SK-N-SH treated with all-trans-retinoic acid at 6 μM for 48 hours (cell line): Measurements from ENCODE around the gene BPHL.

Source experiments
- ATAC-seq: fragments of 200-7000 bp; cut with Tn5 transposase; 3 replicates; pipeline ENCODE4 v1.9.1; 2020; ENCODE audit warnings: mild to moderate bottlenecking, moderate library complexity
- ARNTL ChIP-seq: fragments of 450-650 bp; formaldehyde crosslinking; IDR thresholded peaks from 2 replicates; pipeline ENCODE4 v1.5.0; 2020; ENCODE audit warnings: low read depth, mild to moderate bottlenecking, moderate library complexity, borderline replicate concordance
- BACH2 ChIP-seq: fragments of 250-450 bp; sonication (Bioruptor Pico); IDR thresholded peaks from 2 replicates; pipeline ENCODE4 v1.9.0; 2021; ENCODE audit warnings: mild to moderate bottlenecking, borderline replicate concordance
- CSDC2 ChIP-seq: fragments of 250-450 bp; sonication (Bioruptor Pico); IDR thresholded peaks from 2 replicates; pipeline ENCODE4 v1.5.0; 2020; ENCODE audit warnings: mild to moderate bottlenecking, moderate library complexity
- ESRRG ChIP-seq: fragments of 250-450 bp; sonication (Bioruptor Pico); IDR thresholded peaks from 2 replicates; pipeline ENCODE4 v1.6.1; 2021; ENCODE audit warnings: mild to moderate bottlenecking
- GLIS3 ChIP-seq: fragments of 250-450 bp; sonication (Bioruptor Pico); IDR thresholded peaks from 2 replicates; pipeline ENCODE4 v1.5.0; 2020; ENCODE audit warnings: mild to moderate bottlenecking, moderate library complexity
- ISL1 ChIP-seq: fragments of 250-450 bp; sonication (Bioruptor Pico); IDR thresholded peaks from 2 replicates; pipeline ENCODE4 v2.1.2; 2022; ENCODE audit warnings: mild to moderate bottlenecking, moderate library complexity
- OSR1 ChIP-seq: fragments of 250-450 bp; sonication (Bioruptor Pico); IDR thresholded peaks from 2 replicates; pipeline ENCODE4 v1.8.0; 2022; ENCODE audit warnings: moderate library complexity, mild to moderate bottlenecking, inconsistent platforms
- PPARA ChIP-seq: fragments of 250-450 bp; sonication (Bioruptor Pico); IDR thresholded peaks from 2 replicates; pipeline ENCODE4 v1.5.0; 2020; ENCODE audit warnings: mild to moderate bottlenecking, borderline replicate concordance
- RARB ChIP-seq: fragments of 250-450 bp; sonication (Bioruptor Pico); IDR thresholded peaks from 2 replicates; pipeline ENCODE4 v1.8.0; 2021; ENCODE audit warnings: mild to moderate bottlenecking, moderate library complexity
- SNAI2 ChIP-seq: fragments of 250-450 bp; sonication (Bioruptor Pico); IDR thresholded peaks from 2 replicates; pipeline ENCODE4 v1.5.0; 2020; ENCODE audit warnings: mild to moderate bottlenecking, moderate library complexity
- TCF4 ChIP-seq: fragments of 250-450 bp; sonication (Bioruptor Pico); IDR thresholded peaks from 2 replicates; pipeline ENCODE4 v1.8.0; 2021; ENCODE audit warnings: mild to moderate bottlenecking, moderate library complexity, borderline replicate concordance
- TOX ChIP-seq: fragments of 250-450 bp; sonication (Bioruptor Pico); IDR thresholded peaks from 2 replicates; pipeline ENCODE4 v1.8.0; 2021; ENCODE audit warnings: mild to moderate bottlenecking, moderate library complexity, borderline replicate concordance
- ZC3H10 ChIP-seq: fragments of 250-450 bp; sonication (Bioruptor Pico); IDR thresholded peaks from 2 replicates; pipeline ENCODE4 v1.5.1; 2021; ENCODE audit warnings: mild to moderate bottlenecking, moderate library complexity
- ZFP3 ChIP-seq: fragments of 250-450 bp; sonication (Bioruptor Pico); IDR thresholded peaks from 2 replicates; pipeline ENCODE4 v1.5.0; 2020; ENCODE audit warnings: mild to moderate bottlenecking, moderate library complexity
- ZFP30 ChIP-seq: fragments of 450-650 bp; formaldehyde crosslinking; IDR thresholded peaks from 2 replicates; pipeline ENCODE4 v1.5.0; 2022; ENCODE audit warnings: mild to moderate bottlenecking, moderate library complexity
- ZNF70 ChIP-seq: fragments of 450-650 bp; formaldehyde crosslinking; IDR thresholded peaks from 2 replicates; pipeline ENCODE4 v1.5.0; 2020; ENCODE audit warnings: mild to moderate bottlenecking, moderate library complexity
- ZNF8 ChIP-seq: fragments of 450-650 bp; formaldehyde crosslinking; IDR thresholded peaks from 2 replicates; pipeline ENCODE4 v1.5.0; 2020; ENCODE audit warnings: mild to moderate bottlenecking, moderate library complexity
- TF ChIP-seq, protein P1 (sequence below): fragments of 250-450 bp; sonication (Bioruptor Pico); IDR thresholded peaks from 2 replicates; pipeline ENCODE4 v1.5.1; 2021; ENCODE audit warnings: mild to moderate bottlenecking, moderate library complexity
- TF ChIP-seq, protein P2 (sequence below): fragments of 250-450 bp; sonication (Bioruptor Pico); IDR thresholded peaks from 2 replicates; pipeline ENCODE4 v1.8.0; 2021; ENCODE audit warnings: low read depth, mild to moderate bottlenecking, moderate library complexity, borderline replicate concordance
- TF ChIP-seq, protein P3 (sequence below): fragments of 250-450 bp; sonication (Bioruptor Pico); IDR thresholded peaks from 2 replicates; pipeline ENCODE4 v1.5.1; 2020; ENCODE audit warnings: low read depth, mild to moderate bottlenecking, moderate library complexity
- TF ChIP-seq, protein P4 (sequence below): fragments of 250-450 bp; sonication (Bioruptor Pico); IDR thresholded peaks from 2 replicates; pipeline ENCODE4 v1.8.0; 2020; ENCODE audit warnings: mild to moderate bottlenecking, moderate library complexity, borderline replicate concordance
- TF ChIP-seq, protein P5 (sequence below): fragments of 250-450 bp; sonication (Bioruptor Pico); IDR thresholded peaks from 2 replicates; pipeline ENCODE4 v1.5.0; 2020; ENCODE audit warnings: mild to moderate bottlenecking, moderate library complexity

Gene BPHL

DNA sequence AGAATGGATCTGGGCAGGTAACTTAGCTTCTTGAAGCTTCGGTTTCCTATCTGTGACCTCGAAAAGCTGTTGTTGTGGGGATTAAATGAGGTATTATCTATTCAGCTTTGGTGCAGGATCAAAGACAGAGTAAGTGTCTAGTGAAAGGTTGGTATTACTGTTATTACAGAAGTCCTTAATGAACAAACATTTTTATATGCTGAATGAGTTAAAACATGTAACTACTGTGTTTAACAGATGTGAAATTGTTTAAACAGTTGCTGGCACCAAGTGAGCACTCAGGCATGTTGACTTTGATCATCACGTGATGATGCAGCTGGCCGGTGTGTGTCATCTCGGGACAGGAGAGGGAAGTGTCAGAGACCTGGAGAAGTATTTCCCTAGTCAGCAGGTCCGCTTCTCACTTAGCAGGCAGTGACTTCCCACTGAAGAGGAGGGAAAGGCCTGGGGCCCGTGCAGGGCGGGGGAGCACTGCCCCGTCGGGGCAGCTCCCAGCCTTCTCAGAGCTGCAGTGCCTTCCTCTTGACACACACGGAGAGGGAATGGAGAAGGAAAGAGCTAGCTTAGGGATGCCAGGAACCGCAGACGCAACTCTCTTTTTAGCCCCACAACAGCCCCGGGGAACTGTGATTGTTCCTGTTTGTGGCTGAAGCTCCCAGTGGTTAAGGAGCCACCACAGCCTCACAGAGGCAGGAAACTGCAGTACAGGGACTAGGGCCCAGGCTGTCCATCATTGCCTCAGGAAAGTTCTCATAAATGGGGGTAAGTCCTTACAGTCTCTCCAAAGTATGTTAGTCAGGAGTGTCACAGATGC, 20.8 kb downstream of the BPHL start:
- no peak for ATAC-seq
- TF ChIP-seq PPARA (CRISPR knock-in tag) (no peak), CSDC2 (no peak), SNAI2 (CRISPR knock-in tag) (no peak), ZC3H10 (CRISPR knock-in tag) (no peak), ZNF8 (CRISPR knock-in tag) (no peak), BACH2 (no peak), GLIS3 (no peak), RARB (CRISPR knock-in tag) (no peak), ESRRG (no peak)
- TF ChIP-seq, protein P1, sequence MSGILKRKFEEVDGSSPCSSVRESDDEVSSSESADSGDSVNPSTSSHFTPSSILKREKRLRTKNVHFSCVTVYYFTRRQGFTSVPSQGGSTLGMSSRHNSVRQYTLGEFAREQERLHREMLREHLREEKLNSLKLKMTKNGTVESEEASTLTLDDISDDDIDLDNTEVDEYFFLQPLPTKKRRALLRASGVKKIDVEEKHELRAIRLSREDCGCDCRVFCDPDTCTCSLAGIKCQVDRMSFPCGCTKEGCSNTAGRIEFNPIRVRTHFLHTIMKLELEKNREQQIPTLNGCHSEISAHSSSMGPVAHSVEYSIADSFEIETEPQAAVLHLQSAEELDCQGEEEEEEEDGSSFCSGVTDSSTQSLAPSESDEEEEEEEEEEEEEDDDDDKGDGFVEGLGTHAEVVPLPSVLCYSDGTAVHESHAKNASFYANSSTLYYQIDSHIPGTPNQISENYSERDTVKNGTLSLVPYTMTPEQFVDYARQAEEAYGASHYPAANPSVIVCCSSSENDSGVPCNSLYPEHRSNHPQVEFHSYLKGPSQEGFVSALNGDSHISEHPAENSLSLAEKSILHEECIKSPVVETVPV (CRISPR knock-in tag) = no peak
- TF ChIP-seq, protein P2, sequence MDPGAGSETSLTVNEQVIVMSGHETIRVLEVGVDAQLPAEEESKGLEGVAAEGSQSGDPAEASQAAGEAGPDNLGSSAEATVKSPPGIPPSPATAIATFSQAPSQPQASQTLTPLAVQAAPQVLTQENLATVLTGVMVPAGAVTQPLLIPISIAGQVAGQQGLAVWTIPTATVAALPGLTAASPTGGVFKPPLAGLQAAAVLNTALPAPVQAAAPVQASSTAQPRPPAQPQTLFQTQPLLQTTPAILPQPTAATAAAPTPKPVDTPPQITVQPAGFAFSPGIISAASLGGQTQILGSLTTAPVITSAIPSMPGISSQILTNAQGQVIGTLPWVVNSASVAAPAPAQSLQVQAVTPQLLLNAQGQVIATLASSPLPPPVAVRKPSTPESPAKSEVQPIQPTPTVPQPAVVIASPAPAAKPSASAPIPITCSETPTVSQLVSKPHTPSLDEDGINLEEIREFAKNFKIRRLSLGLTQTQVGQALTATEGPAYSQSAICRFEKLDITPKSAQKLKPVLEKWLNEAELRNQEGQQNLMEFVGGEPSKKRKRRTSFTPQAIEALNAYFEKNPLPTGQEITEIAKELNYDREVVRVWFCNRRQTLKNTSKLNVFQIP (CRISPR knock-in tag) = no peak
- TF ChIP-seq, protein P3, sequence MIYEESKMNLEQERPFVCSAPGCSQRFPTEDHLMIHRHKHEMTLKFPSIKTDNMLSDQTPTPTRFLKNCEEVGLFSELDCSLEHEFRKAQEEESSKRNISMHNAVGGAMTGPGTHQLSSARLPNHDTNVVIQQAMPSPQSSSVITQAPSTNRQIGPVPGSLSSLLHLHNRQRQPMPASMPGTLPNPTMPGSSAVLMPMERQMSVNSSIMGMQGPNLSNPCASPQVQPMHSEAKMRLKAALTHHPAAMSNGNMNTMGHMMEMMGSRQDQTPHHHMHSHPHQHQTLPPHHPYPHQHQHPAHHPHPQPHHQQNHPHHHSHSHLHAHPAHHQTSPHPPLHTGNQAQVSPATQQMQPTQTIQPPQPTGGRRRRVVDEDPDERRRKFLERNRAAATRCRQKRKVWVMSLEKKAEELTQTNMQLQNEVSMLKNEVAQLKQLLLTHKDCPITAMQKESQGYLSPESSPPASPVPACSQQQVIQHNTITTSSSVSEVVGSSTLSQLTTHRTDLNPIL (CRISPR knock-in tag) = no peak
- TF ChIP-seq, protein P4, sequence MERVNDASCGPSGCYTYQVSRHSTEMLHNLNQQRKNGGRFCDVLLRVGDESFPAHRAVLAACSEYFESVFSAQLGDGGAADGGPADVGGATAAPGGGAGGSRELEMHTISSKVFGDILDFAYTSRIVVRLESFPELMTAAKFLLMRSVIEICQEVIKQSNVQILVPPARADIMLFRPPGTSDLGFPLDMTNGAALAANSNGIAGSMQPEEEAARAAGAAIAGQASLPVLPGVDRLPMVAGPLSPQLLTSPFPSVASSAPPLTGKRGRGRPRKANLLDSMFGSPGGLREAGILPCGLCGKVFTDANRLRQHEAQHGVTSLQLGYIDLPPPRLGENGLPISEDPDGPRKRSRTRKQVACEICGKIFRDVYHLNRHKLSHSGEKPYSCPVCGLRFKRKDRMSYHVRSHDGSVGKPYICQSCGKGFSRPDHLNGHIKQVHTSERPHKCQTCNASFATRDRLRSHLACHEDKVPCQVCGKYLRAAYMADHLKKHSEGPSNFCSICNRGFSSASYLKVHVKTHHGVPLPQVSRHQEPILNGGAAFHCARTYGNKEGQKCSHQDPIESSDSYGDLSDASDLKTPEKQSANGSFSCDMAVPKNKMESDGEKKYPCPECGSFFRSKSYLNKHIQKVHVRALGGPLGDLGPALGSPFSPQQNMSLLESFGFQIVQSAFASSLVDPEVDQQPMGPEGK = no peak
- TF ChIP-seq, protein P5, sequence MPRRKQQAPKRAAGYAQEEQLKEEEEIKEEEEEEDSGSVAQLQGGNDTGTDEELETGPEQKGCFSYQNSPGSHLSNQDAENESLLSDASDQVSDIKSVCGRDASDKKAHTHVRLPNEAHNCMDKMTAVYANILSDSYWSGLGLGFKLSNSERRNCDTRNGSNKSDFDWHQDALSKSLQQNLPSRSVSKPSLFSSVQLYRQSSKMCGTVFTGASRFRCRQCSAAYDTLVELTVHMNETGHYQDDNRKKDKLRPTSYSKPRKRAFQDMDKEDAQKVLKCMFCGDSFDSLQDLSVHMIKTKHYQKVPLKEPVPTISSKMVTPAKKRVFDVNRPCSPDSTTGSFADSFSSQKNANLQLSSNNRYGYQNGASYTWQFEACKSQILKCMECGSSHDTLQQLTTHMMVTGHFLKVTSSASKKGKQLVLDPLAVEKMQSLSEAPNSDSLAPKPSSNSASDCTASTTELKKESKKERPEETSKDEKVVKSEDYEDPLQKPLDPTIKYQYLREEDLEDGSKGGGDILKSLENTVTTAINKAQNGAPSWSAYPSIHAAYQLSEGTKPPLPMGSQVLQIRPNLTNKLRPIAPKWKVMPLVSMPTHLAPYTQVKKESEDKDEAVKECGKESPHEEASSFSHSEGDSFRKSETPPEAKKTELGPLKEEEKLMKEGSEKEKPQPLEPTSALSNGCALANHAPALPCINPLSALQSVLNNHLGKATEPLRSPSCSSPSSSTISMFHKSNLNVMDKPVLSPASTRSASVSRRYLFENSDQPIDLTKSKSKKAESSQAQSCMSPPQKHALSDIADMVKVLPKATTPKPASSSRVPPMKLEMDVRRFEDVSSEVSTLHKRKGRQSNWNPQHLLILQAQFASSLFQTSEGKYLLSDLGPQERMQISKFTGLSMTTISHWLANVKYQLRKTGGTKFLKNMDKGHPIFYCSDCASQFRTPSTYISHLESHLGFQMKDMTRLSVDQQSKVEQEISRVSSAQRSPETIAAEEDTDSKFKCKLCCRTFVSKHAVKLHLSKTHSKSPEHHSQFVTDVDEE (CRISPR knock-in tag) = no peak

DNA sequence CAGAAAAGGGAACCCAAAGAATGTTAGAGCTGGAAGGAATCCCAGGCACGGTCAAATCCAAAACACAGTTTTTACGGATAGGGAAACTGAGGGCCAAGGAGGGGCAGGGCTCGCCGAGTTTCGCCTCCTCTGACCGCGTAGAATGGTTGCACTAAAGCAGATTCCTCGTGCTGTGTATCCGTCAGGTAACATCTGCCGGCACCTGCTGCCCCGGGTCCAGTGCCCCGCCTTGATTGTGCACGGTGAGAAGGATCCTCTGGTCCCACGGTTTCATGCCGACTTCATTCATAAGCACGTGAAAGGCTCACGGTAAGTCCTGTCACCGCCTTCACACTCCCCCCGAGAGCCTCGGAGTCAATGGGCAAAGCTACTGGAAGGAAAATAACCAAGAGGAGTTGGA, 21.7 kb downstream of the BPHL start:
- no peak for TF ChIP-seq ARNTL (CRISPR knock-in tag)
- TF ChIP-seq TOX (CRISPR knock-in tag) = no peak
- TF ChIP-seq, protein P3 (CRISPR knock-in tag) = no peak
- TF ChIP-seq, protein P2 (CRISPR knock-in tag) = no peak
- no peak for TF ChIP-seq TCF4 (CRISPR knock-in tag)
- no peak for TF ChIP-seq ZNF8 (CRISPR knock-in tag)
- no peak for TF ChIP-seq ISL1 (CRISPR knock-in tag)
- TF ChIP-seq ZFP30 = no peak
- no peak for TF ChIP-seq ZNF70 (CRISPR knock-in tag)
- no peak for TF ChIP-seq RARB (CRISPR knock-in tag)
- TF ChIP-seq ZFP3 (CRISPR knock-in tag) = no peak
- no peak for TF ChIP-seq CSDC2
- TF ChIP-seq OSR1 = no peak
- TF ChIP-seq BACH2 = no peak
- no peak for TF ChIP-seq ZC3H10 (CRISPR knock-in tag)
- TF ChIP-seq, protein P1 (CRISPR knock-in tag) = no peak
- ATAC-seq = no peak
